ENCODE measurements around the gene SEPTIN12. TPM values are rescaled to one million over a fixed set of nuclear protein-coding genes. Genes with fewer than 3 reads are reported as not detected.

Gene SEPTIN12
- total and polyA plus RNA-seq, 2 donors (not counting 3 experiments of a cell fraction or from before 2014, with no cell fraction given) = not detected

- no peak overlapping the region for H3K9ac ChIP-seq (replicated peaks; ENCODE audit: extremely low read depth, insufficient read depth, low read length)
- no peak overlapping the region for H3K4me3 ChIP-seq (replicated peaks in 1 of 3; ENCODE audit: insufficient read depth in 1 of 3, low read depth in 1 of 3, low read length in 3 of 3)
- no TSS peak for BruUV-seq (replicated peaks)
- DNase-seq (ENCODE audit: low read depth, low spot score) (no peak), FAIRE-seq (no peak)
- CTCF ChIA-PET = no interaction called here
- dilution Hi-C loops (cut with MboI; ENCODE audit: extremely low pct_ligation_motif_present, low sequenced_read_pairs) (no loop called here), intact Hi-C loops (cut with micrococcal nuclease) (no loop called here)
- POLR2A ChIA-PET = no interaction called here
- no peak overlapping the region for H3K27ac ChIP-seq (ENCODE audit: insufficient read depth, low read depth, low read length)
- H3K4me2 ChIP-seq (ENCODE audit: insufficient read depth, low read length) = no peak overlapping the region
- H3K36me3 ChIP-seq (ENCODE audit: control insufficient read depth in 2 of 2, extremely low read depth in 1 of 2, insufficient read depth in 2 of 2, low read length in 2 of 2) = peaks cover 14 to 30% of the 10 kb centered on the region in 2 experiments
- H3K9me3 ChIP-seq (replicated peaks; ENCODE audit: control insufficient read depth, insufficient read depth, low read length) = no peaks in the 10 kb centered on the region
- no peaks in the 10 kb centered on the region for H3K27me3 ChIP-seq (ENCODE audit: control insufficient read depth in 2 of 2, insufficient read depth in 2 of 2, low read length in 2 of 2)
- no peaks in the 10 kb centered on the region for H3K9me1 ChIP-seq (replicated peaks; ENCODE audit: control insufficient read depth, extremely low read depth, insufficient read depth, low read length)
- no peak overlapping the region for H2AFZ ChIP-seq (ENCODE audit: low read depth, low read length)
- no peaks in the 10 kb centered on the region for H3K4me1 ChIP-seq (ENCODE audit: control insufficient read depth, extremely low read depth, insufficient read depth, low read length)
- no peaks in the 10 kb centered on the region for H4K20me1 ChIP-seq (replicated peaks; ENCODE audit: control insufficient read depth, extremely low read depth, insufficient read depth, low read length)
- no peak for TF ChIP-seq JUN (IDR thresholded peaks at IDR 0.05; ENCODE audit: borderline replicate concordance, insufficient read depth, insufficient read length, low read depth)
- no peak for TF ChIP-seq EZH2 (IDR thresholded peaks at IDR 0.05; ENCODE audit: borderline replicate concordance, low read depth, low read length, severe bottlenecking)
- TF ChIP-seq MYC (IDR thresholded peaks at IDR 0.05; ENCODE audit: low read depth, low read length) = no peak
- no peak for TF ChIP-seq CTCF (IDR thresholded peaks at IDR 0.05; ENCODE audit: extremely low read depth in 1 of 2, insufficient read depth in 1 of 2, low read depth in 1 of 2, low read length in 2 of 2)
- no peak for TF ChIP-seq MAX (IDR thresholded peaks at IDR 0.05; ENCODE audit: insufficient read depth, insufficient read length)
- TF ChIP-seq POLR2AphosphoS5 (IDR thresholded peaks at IDR 0.05; ENCODE audit: insufficient read depth, low read depth, low read length) = no peak
- H3K79me2 ChIP-seq (ENCODE audit: control insufficient read depth, insufficient read depth, low read length) = no peaks in the 10 kb centered on the region
These were observed 23.6 kb upstream of the SEPTIN12 start for GRCh38 chr16:4811773-4812172.

All from endothelial cell of umbilical vein (primary cell).